Activated B cell treated with CpG ODN at 0.5 μM for 24 hours (primary cell): Measurements from ENCODE around the gene S100P. TPM values are rescaled to one million over a fixed set of nuclear protein-coding genes. Genes with fewer than 3 reads are reported as not detected.

Experiments used
- ATAC-seq: fragments of 200-7000 bp; cut with Tn5 transposase; one replicate; pipeline ENCODE4 v1.10.0; 2021; ENCODE audit warnings: low read depth, mild to moderate bottlenecking, moderate library complexity
- CTCF ChIA-PET: fragments of 350-600 bp; sonication (Branson Sonifier 250); formaldehyde crosslinking; loops from one replicate; lab custom pipeline; 2021; ENCODE audit warnings: antibody characterized with exemption; lab: Charles Lee
- POLR2A ChIA-PET: fragments of 350-600 bp; sonication (Branson Sonifier 250); formaldehyde crosslinking; loops from one replicate; lab custom pipeline; 2021; ENCODE audit warnings: antibody characterized with exemption; lab: Charles Lee
- DNase-seq: peaks from one replicate; pipeline ENCODE4 v3.0.0; 2022
- H3K27ac Mint-ChIP-seq: one replicate; pipeline ENCODE4 v1.8.0; 2020; ENCODE audit warnings: mixed read lengths
- H3K27me3 Mint-ChIP-seq: one replicate; pipeline ENCODE4 v1.8.0; 2021; ENCODE audit warnings: mixed read lengths
- H3K36me3 Mint-ChIP-seq: one replicate; pipeline ENCODE4 v1.8.0; 2021; ENCODE audit warnings: low read depth, mixed read lengths
- H3K4me1 Mint-ChIP-seq: one replicate; pipeline ENCODE4 v1.8.0; 2021; ENCODE audit warnings: mixed read lengths
- H3K4me3 Mint-ChIP-seq: one replicate; pipeline ENCODE4 v1.8.0; 2020; ENCODE audit warnings: mild to moderate bottlenecking, mixed read lengths
- H3K9me3 Mint-ChIP-seq: one replicate; pipeline ENCODE4 v1.8.0; 2020; ENCODE audit warnings: mixed read lengths
- intact Hi-C: fragments of 100-400 bp; cut with micrococcal nuclease; formaldehyde crosslinking; loops from one replicate; pipeline ENCODE4 v1.15.1; 2024
- total RNA-seq: library from RNA; stranded (reverse); gene quantifications from 2 replicates; pipeline ENCODE4 v1.2.3, GENCODE V29; 2022
- TF ChIP-seq, protein P1 (sequence below): fragments of 200-600 bp; IDR thresholded peaks from one replicate; pipeline ENCODE4 v1.8.0; 2022; ENCODE audit warnings: antibody characterized with exemption, mild to moderate bottlenecking

The S100P gene
- total RNA-seq, 1 donor from 2014 or later: not detected

DNA sequence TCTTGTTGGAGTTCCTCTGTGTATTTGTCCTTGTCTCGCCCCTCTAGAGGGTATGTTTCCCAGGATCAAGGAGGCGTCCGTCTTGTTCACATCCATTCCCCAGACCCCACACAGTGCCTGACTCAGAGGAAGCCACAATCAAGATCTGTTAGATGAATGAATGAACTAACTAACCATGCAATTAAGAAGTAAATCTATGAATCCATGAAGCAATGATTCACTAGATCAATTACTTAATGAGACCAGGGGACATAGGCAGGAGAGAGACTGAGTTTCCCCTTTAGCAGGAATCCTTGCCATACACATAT, 34.2 kb downstream of the S100P start:
- DNase-seq: no peak
- no peak overlapping the region for H3K27ac Mint-ChIP-seq
- no peaks in the 10 kb centered on the region for H3K27me3 Mint-ChIP-seq
- TF ChIP-seq, protein P1, sequence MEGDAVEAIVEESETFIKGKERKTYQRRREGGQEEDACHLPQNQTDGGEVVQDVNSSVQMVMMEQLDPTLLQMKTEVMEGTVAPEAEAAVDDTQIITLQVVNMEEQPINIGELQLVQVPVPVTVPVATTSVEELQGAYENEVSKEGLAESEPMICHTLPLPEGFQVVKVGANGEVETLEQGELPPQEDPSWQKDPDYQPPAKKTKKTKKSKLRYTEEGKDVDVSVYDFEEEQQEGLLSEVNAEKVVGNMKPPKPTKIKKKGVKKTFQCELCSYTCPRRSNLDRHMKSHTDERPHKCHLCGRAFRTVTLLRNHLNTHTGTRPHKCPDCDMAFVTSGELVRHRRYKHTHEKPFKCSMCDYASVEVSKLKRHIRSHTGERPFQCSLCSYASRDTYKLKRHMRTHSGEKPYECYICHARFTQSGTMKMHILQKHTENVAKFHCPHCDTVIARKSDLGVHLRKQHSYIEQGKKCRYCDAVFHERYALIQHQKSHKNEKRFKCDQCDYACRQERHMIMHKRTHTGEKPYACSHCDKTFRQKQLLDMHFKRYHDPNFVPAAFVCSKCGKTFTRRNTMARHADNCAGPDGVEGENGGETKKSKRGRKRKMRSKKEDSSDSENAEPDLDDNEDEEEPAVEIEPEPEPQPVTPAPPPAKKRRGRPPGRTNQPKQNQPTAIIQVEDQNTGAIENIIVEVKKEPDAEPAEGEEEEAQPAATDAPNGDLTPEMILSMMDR: no peak
- no peaks in the 10 kb centered on the region for H3K36me3 Mint-ChIP-seq
- intact Hi-C loops: no loop called here
- POLR2A ChIA-PET: no interaction called here
- no peak overlapping the region for H3K4me3 Mint-ChIP-seq
- no peak for ATAC-seq
- H3K9me3 Mint-ChIP-seq: no peaks in the 10 kb centered on the region
- CTCF ChIA-PET: interaction anchor here (1.0 kb wide), 1 partner anchor 343 kb away, joined by 3 read pairs; no protein-coding TSS in a partner anchor
- H3K4me1 Mint-ChIP-seq: no peaks in the 10 kb centered on the region

DNA sequence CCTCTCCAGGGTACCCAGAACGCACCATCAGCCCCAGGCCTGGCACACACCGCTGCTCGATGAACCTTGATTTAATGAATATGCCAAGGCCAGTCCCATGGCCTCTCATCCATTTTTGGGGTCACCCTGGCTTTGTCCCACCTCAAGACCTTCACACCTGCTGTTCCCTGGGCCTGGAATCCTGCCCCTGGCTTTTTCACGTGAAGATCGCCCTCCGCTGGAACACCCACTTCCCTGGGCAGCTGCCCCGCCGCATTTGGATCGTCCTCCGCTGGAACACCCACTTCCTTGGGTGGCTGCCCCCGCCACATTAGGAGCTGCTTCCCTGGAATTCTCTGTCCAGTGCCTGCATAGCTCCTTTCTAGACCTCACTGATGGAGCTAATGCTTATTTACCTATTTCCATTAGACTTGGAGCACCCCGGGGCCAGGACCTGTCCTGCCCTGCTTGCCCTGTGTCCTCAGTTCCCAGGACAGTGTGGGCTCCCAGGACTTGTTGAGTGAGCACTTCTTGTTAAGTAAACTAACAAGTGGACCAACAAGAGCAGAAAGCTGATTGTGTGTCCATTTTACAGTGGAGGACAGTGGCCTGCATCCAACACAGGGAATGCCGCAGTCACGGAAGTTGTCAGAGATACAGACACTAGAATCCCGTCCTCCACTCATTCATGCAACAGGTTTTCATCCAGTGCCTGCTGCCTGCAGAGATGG, 34.8 kb downstream of the S100P start:
- POLR2A ChIA-PET: no interaction called here
- Mint-ChIP-seq H3K4me1 (no peaks in the 10 kb centered on the region), H3K4me3 (no peak overlapping the region), H3K27ac (no peak overlapping the region), H3K27me3 (peaks cover under 1% of the 10 kb centered on the region), H3K9me3 (no peaks in the 10 kb centered on the region), H3K36me3 (no peaks in the 10 kb centered on the region)
- TF ChIP-seq, protein P1: no peak
- CTCF ChIA-PET: interaction anchor here (1.0 kb wide), 1 partner anchor 343 kb away, joined by 3 read pairs; no protein-coding TSS in a partner anchor
- DNase-seq: no peak
- ATAC-seq: no peak
- intact Hi-C loops: no loop called here

DNA sequence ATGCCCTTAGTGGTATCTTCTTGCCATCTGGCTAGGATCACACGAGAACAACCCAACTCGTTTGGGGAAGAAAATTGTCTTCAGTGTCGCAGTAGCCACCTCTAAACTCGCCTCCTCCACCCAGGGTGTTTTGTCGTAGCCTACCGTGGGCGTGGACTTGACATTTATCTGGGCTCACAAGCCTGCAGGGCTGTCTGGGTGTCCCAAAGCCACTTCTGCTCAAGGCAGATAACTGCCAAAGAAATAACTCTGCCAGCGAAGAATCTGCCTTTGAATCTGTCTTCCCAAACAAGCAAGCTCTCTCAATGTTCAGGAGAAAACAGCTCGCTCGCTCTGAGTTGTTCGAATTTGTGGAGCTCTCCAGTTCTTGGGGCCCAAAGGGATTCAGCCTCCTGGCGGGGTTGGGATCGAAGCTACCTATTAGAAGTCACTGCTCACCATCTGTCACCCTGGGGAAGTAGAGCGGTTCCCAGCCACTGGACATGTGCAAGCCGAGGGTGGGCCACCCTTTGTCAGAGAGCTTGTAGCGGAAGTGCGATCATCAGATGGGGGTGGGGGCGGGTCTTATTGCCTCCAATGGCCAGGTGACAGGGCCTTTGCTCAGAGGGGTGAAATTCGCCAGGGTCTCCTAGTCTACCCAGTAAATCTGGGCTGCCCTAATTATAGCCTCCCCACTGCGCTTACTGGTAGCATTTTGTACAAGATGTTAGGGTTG, 37.1 kb downstream of the S100P start:
- H3K36me3 Mint-ChIP-seq: no peaks in the 10 kb centered on the region
- no peak overlapping the region for H3K4me3 Mint-ChIP-seq
- ChIA-PET CTCF (no interaction called here), POLR2A (interaction anchor here (0.6 kb wide), 1 partner anchor 117 kb away, joined by 4 read pairs; no protein-coding TSS in a partner anchor)
- peaks cover 14% of the 10 kb centered on the region for H3K27me3 Mint-ChIP-seq
- no peak for DNase-seq
- intact Hi-C loops: no loop called here
- TF ChIP-seq, protein P1: no peak
- no peaks in the 10 kb centered on the region for H3K4me1 Mint-ChIP-seq
- no peak overlapping the region for H3K27ac Mint-ChIP-seq
- no peaks in the 10 kb centered on the region for H3K9me3 Mint-ChIP-seq
- no peak for ATAC-seq

DNA sequence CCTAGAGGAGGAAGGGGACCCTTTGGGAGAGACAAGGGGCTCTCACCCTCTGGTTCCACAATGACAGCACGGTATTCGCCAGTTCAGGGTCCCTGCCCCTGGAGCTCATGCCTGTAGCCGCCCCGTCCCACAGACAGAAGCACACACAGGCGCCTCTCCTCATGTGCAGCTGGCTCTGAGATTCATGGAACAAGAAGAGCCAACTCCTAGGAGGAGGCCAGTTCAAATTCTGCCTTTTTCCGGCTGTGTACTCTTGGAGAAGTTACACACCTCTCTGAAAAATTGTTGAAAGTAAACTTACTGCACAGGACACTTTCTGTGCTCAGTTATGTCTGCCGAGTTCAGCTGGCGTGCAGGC, 37.6 kb downstream of the S100P start:
- no peak overlapping the region for H3K27ac Mint-ChIP-seq
- no peaks in the 10 kb centered on the region for H3K4me1 Mint-ChIP-seq
- no peak for ATAC-seq
- ChIA-PET CTCF (interaction anchor here (1.1 kb wide), 1 partner anchor 11 kb away, joined by 3 read pairs; no protein-coding TSS in a partner anchor), POLR2A (no interaction called here)
- peaks cover 14% of the 10 kb centered on the region for H3K27me3 Mint-ChIP-seq
- H3K4me3 Mint-ChIP-seq: no peak overlapping the region
- no peak for DNase-seq
- no peaks in the 10 kb centered on the region for H3K36me3 Mint-ChIP-seq
- TF ChIP-seq, protein P1: no peak
- intact Hi-C loops: no loop called here
- H3K9me3 Mint-ChIP-seq: no peaks in the 10 kb centered on the region

DNA sequence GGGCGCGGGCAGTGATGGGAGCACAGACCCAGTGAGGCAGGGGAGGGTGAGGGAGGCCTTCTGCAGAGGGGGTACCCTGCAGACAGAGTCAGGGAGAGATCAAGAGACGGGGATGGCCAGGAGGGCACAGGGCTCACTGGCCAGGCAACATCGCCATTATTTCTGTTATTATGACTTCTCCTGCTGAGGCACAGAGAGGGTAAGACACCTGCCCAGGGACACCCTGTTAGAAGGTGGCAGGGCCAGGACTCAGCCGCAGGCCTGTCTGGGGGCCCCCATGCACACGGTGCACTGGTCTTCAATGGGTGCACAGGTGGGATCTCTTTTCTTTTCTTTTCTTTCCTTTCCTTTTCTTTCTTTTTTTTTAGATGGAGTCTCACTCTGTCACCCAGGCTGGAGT, 38.1 kb downstream of the S100P start:
- no peak overlapping the region for H3K27ac Mint-ChIP-seq
- intact Hi-C loops: no loop called here
- H3K4me3 Mint-ChIP-seq: no peak overlapping the region
- CTCF ChIA-PET: interaction anchor here (1.1 kb wide), 1 partner anchor 11 kb away, joined by 3 read pairs; no protein-coding TSS in a partner anchor
- H3K4me1 Mint-ChIP-seq: no peaks in the 10 kb centered on the region
- TF ChIP-seq, protein P1: no peak
- POLR2A ChIA-PET: no interaction called here
- DNase-seq: no peak
- no peak for ATAC-seq
- no peaks in the 10 kb centered on the region for H3K36me3 Mint-ChIP-seq
- no peaks in the 10 kb centered on the region for H3K9me3 Mint-ChIP-seq
- H3K27me3 Mint-ChIP-seq: peaks cover 16% of the 10 kb centered on the region
